HG03432 (cell line): Measurements from ENCODE around the gene QTRT2.

Source experiments
- ATAC-seq: cut with Tn5 transposase; IDR thresholded peaks from one replicate; pipeline ENCODE4 v1.9.1; 2021; ENCODE audit warnings: mild to moderate bottlenecking, moderate library complexity; ENCODE audit not compliant: unreplicated experiment

QTRT2 gene

DNA sequence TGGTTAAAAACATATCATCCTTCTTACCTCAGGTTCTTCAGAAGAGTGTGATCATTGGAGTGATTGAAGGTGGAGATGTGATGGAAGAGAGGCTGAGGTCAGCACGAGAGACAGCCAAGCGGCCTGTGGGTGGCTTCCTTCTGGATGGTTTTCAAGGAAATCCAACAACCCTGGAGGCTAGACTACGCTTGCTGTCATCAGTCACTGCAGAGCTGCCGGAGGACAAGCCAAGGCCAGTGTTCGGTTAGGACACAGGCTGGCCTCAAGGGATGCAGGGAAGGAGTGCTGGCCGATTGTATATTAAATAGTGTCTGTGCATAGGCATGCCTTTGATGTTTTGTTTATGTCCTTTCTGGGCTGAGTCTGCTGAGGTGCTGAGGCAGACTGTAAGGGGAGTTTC, 20.2 kb downstream of the QTRT2 start:
- no peak for ATAC-seq

DNA sequence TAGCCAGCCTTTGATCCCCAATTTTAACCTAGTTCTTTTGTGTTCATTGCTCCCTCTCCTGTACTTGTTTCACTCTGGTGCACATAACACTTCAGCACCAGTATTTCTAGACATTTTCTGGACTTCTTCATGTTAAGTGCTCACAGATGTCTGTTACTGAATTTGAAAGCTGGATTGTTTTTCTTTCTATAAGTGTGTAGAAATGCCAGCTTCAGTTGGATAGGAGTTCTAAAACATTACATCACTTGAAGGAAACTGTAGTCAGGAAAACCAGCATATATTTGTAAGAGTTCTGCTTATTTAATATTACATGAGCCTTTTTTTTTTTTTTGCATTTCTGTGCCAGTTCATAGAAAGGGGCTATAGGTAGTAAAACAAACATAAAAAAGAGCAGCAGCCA, 21.6 kb downstream of the QTRT2 start:
- ATAC-seq, result no peak

DNA sequence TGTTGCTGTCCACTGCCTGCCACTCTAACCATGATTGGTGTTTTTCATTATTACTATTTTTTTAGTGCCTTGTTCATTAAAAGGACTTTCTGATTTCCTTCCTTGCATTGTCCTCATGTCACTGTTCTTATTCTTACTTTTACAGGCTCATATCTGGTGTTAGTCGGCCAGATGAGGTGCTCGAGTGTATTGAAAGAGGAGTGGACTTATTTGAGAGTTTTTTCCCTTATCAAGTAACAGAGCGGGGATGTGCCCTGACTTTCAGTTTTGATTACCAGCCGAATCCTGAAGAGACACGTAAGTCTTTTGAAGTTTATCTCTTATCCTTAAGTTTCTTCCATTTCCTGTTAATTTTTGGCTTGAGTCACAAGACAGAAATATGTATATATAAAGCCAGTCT, 23.2 kb downstream of the QTRT2 start:
- ATAC-seq, result no peak

DNA sequence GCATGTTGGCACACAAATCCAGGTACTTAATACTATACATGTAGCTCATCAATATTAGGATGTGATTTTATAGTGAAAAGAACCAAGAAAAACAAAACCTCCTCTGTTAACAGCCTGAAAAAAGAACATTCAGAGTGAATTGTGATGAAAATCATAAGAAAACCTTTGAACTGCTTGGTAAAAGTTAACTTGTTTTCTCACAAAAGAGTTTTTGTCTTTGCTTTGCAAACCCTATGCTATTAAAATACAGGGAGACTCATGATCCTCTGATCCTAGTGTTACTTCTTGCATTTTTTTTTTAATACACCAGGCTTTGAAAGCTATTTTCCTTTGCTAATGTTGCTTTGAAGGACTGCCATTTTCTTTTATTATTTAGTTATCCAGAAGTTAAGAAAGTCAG, 23.7 kb downstream of the QTRT2 start:
- no peak for ATAC-seq

DNA sequence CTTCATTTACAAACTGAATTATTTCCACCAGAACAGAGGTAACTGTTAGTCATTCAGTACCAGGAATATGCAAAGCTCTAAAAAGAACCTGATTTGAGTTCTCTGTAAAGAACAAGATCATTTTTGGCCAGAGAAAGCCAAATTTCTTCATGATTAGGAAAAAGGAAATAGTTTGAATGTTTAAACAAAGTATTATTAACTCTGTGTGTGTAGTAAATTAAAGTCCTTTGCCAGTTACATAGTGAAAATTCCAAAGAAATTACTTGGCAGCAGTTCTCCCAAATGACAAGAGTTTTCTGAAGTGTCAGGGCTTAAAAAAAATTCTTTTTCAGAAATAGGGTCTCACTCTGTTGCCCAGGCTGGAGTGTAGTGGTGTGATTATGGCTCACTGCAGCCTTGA, 24.5 kb downstream of the QTRT2 start:
- ATAC-seq, result no peak

DNA sequence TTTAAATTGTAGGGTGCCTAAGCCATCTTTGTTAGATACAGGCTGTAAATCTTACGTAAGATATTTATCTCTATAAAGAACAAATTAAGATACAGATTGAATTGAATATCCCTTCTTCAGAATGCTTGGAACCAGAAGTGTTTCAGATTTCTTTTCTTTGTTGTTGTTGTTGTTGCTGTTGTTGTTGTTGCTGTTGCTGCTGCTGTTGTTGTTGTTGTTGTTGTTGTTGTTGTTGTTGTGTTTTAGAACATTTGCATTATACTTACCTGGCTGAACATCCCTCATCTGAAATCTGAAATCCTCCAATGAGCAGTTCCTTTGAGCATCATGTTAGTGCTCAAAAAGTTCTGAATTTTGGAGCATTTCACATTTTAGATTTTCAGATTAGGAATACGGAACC, 26.6 kb downstream of the QTRT2 start:
- no peak for ATAC-seq

DNA sequence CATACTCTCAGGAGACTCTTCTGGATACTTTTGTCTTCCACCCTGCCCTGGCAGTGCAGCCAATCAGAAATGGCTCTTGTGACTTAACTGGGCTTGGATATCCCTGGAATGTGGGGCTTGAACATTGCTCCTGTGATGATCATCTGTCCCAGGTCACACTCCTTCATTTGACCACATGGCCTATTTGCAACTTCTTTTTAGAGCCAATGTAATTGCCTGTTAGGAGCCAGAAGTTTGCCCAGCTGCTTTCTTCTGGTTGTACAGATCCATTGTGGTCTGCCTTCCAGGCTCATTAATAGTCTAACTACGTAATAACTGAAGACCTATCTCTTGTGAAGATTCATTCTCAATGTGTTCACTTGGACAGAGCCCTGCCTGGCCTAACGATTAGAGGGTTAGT, 29.8 kb downstream of the QTRT2 start:
- ATAC-seq, result no peak

DNA sequence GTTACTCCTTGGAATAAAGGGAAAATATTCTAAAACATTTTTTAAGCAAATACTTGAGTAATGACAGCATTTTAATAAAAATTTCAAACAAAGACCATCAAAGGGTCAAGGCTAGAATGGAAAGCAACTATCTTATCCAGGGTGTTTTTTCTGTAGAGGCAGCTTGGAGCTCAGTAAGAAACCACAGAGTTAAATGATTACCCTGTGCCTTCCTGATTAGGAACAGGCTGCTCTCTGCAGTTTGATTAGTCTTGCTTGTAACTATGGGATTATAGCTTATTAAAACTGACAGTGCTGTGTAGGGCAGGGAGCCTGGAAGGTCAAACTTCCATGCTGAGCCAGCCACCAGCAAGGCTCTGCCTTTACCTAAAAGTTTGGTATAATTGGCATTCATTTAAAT, 33.1 kb downstream of the QTRT2 start:
- no peak for ATAC-seq

DNA sequence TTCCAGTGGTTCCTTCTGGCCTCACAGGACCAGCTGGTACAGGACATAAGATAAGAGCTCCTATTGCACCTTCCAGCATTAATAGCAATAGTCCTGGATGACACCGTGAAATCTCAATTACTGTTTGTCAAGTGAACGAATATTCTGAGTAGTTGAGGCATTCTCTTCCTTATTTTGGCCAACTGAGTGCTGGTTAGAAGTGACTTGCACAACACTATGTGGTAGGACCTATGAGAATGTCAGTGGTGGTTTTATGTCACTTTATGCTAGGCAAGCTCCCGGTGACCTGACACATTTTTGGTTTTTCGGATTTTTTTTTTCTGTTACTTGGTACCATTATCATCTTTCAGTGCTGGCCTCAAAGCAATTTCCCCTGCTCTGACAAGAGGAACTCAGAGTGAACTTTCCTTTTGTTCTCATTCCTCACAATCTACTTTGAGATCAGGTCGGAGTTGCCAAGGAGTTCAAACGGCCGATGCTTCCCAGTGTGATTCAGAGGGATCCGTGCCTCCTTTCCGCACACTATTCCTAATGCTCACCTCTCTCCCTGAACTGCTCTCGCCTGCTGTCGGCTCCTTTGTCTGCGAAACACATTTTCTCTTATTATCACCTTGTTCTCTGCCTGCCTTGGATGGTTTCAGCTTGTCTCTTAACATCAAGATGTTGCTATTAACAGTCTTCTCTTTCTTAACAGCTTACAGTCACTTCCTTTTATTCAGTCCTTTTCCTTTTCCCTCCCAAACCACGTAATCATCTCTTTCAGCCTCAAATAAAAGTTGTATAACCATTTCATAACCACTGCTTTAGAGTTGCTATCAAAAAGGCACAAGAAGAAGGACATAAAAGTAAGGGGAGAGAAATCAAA, 35.8 kb downstream of the QTRT2 start:
- no peak for ATAC-seq

DNA sequence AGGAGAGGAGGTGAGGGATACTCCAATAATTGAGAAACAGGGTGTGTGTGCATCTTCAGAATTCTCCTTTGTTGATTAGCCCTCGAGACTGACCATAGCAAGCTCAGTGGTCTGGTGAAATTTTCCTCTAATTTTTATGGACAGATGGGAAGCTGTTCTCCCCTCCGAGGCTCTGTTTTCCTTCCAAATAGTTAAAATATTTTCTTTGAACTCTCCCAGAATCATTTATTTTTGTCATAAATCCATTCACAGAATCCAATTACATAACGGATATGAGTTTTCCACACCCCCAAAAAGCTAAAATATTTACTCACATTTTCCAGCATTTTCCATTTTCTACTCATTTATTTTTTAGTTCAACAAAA, 36.5 kb downstream of the QTRT2 start:
- ATAC-seq, result no peak

DNA sequence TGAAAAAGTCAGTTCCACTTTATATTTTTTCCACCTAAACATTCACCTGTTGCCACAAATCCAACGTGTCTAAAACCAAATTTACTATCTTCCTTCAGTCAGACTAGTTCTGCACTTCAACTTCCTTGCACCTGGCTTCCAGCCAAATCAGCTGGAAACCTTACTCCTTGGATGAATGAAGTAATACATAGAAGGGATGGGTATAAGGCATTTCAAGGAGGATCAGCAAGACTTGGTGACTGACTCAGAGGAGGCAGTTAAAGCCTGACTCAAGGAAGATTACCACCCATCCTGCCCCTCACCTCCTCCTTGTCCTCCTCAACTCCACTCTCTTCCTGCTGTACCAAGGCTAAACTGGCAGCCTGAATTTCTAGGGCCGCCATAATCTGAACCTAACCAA, 37.1 kb downstream of the QTRT2 start:
- ATAC-seq, result no peak

DNA sequence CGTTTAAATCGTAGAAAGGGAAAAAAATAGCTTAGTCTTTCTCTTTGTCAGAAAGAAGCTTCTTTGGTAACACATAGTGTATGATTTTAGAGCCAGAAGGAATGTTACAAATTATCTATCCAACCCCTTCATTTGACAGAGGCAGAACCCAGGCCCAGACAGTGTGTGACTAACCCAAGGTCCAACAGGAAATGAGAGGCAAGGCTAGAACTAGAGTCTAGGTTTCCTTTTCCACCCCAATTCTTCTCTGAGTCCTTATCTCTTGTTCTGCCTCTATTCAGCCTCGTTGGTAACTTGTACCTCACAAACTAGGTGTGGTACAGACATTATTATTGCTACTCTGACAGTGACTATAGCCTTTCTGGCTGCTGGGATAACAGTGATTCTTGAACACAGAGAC, 39.3 kb downstream of the QTRT2 start:
- no peak for ATAC-seq

DNA sequence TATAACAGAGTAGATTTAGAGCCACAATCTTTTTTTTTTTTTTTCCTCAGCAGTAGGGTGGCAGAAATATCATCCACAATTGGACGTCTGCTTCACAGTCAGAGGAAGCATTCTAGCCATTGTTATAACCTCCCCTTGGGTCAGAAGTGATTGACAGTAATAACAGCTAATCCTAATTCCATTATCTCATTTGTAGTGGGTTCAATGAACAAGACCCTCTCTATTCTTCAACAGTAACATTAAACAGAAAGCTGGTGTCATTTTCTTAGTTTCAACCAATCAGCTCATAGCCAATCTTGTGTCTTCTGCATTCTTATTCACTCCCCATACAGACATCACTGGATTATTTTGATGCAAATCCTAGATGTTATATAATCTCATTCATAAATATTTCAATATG, 44.6 kb downstream of the QTRT2 start:
- no peak for ATAC-seq

DNA sequence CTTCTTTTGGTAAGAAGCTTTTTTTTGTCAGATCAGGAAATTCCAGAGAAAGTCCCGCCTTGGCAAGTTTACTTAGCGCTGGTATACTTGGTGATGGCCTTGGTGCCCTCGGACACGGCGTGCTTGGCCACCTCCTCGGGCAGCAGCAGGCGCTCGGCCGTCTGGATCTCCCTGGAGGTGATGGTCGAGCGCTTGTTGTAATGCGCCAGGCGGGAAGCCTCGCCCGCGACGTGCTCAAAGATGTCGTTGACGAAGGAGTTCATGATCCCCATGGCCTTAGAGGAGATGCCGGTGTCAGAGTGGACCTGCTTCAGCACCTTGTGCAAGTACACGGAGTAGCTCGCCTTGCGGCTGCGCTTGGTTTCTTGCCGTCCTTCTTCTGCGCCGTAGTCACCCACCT, 46.6 kb downstream of the QTRT2 start:
- ATAC-seq, result no peak

DNA sequence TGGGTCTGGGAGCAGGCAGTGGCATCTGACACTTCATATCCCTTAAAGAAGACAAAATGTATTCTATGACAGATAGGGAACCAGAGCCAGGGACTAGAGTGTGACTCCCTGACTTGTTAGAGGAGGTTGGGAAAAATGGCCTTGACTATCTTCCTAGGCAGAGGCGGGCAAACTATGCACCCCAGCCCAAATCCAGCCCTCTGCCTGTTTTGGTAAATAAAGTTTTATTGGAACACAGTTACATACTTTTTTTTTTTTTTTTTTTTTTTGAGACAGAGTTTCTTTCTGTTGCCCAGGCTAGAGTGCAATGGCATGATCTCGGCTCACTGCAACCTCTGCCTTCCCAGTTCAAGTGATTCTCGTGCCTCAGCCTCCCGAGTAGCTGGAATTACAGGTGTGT, 47.3 kb downstream of the QTRT2 start:
- no peak for ATAC-seq

DNA sequence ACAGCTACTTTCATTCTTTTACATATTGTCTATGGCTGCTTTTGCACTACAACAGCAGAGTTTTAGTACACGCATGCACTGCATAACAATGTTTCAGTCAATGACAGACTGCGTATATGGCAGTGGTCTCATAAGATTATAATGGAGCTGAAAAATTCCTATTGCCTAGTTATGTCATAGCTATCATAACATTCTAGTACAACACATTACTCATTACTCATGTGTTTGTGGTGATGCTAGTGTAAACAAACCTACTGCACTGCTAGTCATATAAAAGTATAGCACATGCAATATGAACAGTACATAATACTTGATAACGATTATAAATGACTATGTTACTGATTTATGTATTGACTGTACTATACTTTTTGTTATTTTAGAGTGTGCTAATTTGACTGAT, 47.9 kb downstream of the QTRT2 start:
- no peak for ATAC-seq

DNA sequence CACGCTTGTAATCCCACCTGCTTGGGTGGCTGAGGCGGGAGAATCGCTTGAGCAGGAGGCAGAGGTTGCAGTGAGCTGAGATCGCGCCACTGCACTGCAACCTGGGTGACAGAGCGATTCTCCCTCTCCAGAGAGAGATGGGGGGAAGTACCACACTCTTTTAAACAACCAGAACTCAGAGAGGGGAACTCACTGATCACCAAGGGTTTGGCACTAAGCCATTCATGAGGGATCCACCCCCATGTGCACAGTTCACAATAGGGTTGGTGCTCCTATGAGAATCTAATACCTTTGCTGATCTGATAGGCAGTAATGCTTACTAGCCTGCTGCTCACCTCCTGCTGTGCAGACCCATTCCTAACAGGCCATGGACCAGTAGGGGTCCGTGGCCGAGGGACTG, 51.6 kb downstream of the QTRT2 start:
- no peak for ATAC-seq

DNA sequence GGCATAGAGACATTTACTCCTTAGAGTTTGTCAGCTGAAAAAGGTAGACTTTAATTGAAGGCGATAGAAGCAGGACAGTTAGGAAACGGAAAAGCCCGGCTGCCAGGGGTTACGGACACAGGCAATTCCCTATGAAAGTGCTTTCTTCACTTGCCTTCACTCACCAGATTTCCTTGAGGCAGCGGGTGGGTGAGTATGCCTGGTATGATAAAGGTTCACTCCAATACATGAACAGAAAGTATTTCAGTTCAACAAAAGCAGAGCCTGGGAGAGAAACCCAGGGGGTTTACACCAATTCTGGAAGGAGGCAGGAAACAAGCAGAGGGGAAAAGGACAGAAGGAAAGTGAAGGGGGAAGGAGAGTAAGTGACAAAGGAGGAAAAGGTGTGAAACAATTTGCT, 53.9 kb downstream of the QTRT2 start:
- no peak for ATAC-seq

DNA sequence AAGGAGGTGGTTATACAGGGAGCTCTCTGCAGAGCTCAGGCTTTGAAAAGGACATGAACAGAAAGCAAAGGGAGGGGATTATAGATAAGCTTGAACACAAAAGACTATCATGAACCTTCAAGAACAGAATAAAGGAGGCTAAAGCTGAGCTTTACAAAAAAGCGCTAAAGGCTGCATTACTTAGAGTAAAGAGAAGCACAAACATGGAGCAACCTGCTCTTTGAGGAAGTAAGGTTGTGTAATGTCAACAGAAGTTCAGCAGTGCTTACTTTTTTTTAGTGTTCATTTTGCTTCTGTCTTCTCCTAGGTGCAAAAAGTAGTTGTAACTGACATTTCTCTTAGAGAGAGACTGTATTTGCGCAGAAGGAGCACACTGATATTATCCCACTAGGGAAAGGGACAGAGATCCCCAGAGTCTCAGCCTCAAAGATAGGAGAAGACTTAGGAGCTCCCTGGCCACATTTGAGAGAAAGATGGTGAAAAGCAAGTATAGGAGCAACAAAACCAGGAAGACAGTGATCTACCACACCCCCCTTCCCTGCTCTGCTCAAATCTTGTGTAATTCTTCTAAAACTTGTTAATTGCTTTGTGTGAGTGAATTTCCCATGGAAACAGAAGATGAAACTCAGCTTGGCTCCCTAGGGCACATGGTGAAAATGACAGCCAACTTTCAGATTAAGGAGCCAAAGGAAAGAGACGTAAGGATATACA, 54.7 kb downstream of the QTRT2 start:
- ATAC-seq, result no peak

DNA sequence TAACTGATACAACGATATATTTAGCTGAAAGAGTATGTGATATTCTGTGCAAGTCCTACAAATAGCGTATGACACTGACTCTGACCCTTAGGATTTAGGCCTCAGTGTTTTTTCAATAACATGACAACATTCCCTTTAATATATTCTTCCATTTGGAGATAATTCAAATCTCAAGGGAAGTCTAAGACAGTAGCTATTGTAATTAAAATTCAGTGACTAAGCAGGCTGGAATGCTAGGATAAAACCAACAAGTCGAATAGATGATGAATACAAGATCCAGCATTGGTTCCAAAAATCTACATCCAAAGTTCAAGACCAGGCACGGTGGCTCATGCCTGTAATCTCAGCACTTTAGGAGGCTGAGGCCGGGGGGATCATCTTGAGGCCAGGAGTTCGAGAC, 56.2 kb downstream of the QTRT2 start:
- ATAC-seq, result no peak

DNA sequence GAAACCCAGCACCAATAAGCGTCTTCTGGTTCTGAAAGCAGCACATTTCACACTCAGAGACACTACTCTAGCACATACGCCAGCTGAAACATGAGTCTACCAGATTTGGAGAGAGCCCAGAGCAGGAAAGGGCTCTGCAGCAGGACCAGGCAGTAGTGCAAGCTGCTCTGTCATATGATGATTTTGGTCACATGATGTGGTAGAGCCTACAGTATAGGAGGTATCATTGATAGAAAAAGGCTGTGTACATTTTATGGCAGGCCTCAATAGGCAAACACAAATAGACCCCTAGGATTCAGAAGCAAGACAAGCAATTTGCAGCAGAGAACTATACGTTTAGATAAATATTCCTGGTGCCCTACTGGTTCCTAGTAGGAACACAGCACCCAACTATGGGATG, 58.2 kb downstream of the QTRT2 start:
- no peak for ATAC-seq

DNA sequence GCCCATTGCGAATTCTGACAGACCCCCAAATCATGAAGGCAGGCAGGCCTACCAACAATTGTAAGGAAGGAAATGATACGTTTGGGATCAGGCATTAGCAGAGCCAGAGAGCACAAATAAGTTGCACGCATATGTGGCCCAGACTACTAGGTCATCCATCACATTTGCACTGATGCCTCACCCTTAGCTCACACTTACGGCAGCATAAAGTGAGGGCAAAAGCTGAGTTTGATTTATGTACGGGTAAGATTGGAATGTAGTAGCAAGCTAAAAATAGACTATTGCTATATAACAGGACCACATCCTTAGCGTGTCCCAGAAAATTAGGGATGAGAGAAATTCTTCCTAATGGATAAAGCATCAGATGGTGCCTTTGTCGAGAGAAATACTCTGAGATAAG, 58.6 kb downstream of the QTRT2 start:
- ATAC-seq, result no peak

DNA sequence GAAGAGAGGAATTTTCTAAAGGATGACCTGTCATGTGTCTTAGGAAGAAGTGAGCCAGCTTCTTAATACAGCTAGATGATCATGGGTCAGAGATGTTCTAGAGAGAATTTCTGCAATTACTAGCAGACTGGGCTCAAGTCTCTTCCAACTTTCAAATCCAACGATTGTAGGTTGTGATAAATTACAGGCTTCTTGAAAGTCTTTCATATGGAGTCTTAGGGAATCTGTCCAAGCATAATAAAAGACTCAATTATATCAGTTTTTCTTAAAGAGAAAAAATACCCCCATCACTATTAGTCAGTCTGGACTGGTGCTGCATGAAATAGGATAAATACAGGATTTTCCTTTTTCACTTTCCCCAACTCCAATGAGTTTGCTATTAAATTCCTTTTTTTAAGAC, 63.2 kb downstream of the QTRT2 start:
- no peak for ATAC-seq
